HepG2 (cell line): ENCODE measurements around the gene NDUFV1. TPM values are rescaled to one million over a fixed set of nuclear protein-coding genes. Genes with fewer than 3 reads are reported as not detected.

ENCODE experiments used
- CBX5 ChIP-seq: sonication (generic); formaldehyde crosslinking; IDR thresholded peaks from 2 replicates; pipeline ENCODE4 v1.4.0; 2020; ENCODE audit warnings: missing genetic modification reagents, borderline replicate concordance
- CHD2 ChIP-seq: IDR thresholded peaks from 2 replicates; pipeline ENCODE4 v1.6.1; 2011; ENCODE audit warnings: low read depth, low read length, improper control_type of control experiment
- FOXK2 ChIP-seq: fragments of 450-650 bp; IDR thresholded peaks from 2 replicates; pipeline ENCODE4 v1.6.1; 2016
- KDM5B ChIP-seq: sonication (generic); formaldehyde crosslinking; IDR thresholded peaks from 2 replicates; pipeline ENCODE4 v1.4.0; 2020; ENCODE audit warnings: missing genetic modification reagents, mild to moderate bottlenecking, borderline replicate concordance
- KLF16 ChIP-seq, 2 experiments: sonication (generic) in 1 of 2; formaldehyde crosslinking in 1 of 2; IDR thresholded peaks; 2 replicates each; pipeline versions ENCODE4 v1.6.1 to v1.8.0; 2016 to 2023; ENCODE audit warnings: missing genetic modification reagents in 2 of 2, missing compliant biosample characterization in 1 of 2
- MLLT10 ChIP-seq: sonication (generic); formaldehyde crosslinking; IDR thresholded peaks from 2 replicates; pipeline ENCODE4 v1.4.0; 2020; ENCODE audit warnings: missing genetic modification reagents
- NFRKB ChIP-seq: fragments of 450-650 bp; IDR thresholded peaks from 2 replicates; pipeline ENCODE4 v1.6.1; 2017
- PHF20 ChIP-seq: sonication (generic); formaldehyde crosslinking; IDR thresholded peaks from 2 replicates; pipeline ENCODE4 v1.5.0; 2020; ENCODE audit warnings: mild to moderate bottlenecking, missing genetic modification reagents
- SIN3B ChIP-seq: fragments of 150-350 bp; IDR thresholded peaks from 2 replicates; pipeline ENCODE4 v1.6.1; 2014; ENCODE audit warnings: low read length
- SRSF9 ChIP-seq: fragments of 200-400 bp; formaldehyde crosslinking; IDR thresholded peaks from 2 replicates; pipeline ENCODE4 v1.6.1; 2018; ENCODE audit warnings: borderline replicate concordance, mild to moderate bottlenecking, low read depth, low read length; ENCODE audit not compliant: insufficient read depth, poor library complexity, severe bottlenecking
- ZBTB21 ChIP-seq: sonication (generic); formaldehyde crosslinking; IDR thresholded peaks from 2 replicates; pipeline ENCODE4 v1.4.0; 2020; ENCODE audit warnings: missing genetic modification reagents
- ZC3H13 ChIP-seq: sonication (generic); formaldehyde crosslinking; IDR thresholded peaks from 2 replicates; pipeline ENCODE4 v1.8.1; 2023; ENCODE audit warnings: mild to moderate bottlenecking, missing genetic modification reagents, moderate library complexity
- ZIK1 ChIP-seq: sonication (generic); formaldehyde crosslinking; IDR thresholded peaks from 2 replicates; pipeline ENCODE4 v1.5.0; 2020; ENCODE audit warnings: mild to moderate bottlenecking, low read depth, missing genetic modification reagents, borderline replicate concordance
- ZMYM2 ChIP-seq: sonication (generic); formaldehyde crosslinking; IDR thresholded peaks from 2 replicates; pipeline ENCODE4 v1.8.0; 2022; ENCODE audit warnings: mild to moderate bottlenecking, missing genetic modification reagents
- ZNF124 ChIP-seq: sonication (generic); formaldehyde crosslinking; IDR thresholded peaks from 2 replicates; pipeline ENCODE4 v1.4.0; 2020; ENCODE audit warnings: missing genetic modification reagents
- ZNF510 ChIP-seq: sonication (generic); formaldehyde crosslinking; IDR thresholded peaks from 2 replicates; pipeline ENCODE4 v1.4.0; 2020; ENCODE audit warnings: low read depth, mild to moderate bottlenecking, missing genetic modification reagents
- ZNF556 ChIP-seq: sonication (generic); formaldehyde crosslinking; IDR thresholded peaks from 2 replicates; pipeline ENCODE4 v1.4.0; 2020; ENCODE audit warnings: mild to moderate bottlenecking, missing genetic modification reagents, borderline replicate concordance
- ZNF564 ChIP-seq: sonication (generic); formaldehyde crosslinking; IDR thresholded peaks from 2 replicates; pipeline ENCODE4 v1.8.1; 2023; ENCODE audit warnings: mild to moderate bottlenecking, missing genetic modification reagents
- polyA plus RNA-seq, 8 experiments: library from polyadenylated mRNA; depleted of rRNA in 3 of 8; stranded (reverse) in 7 of 8; unstranded in 1 of 8; fragments of >200 nt; fragmentation: Illumina TruSeq in 4 of 8; extraction: Trizol in 4 of 8; gene quantifications; 2 replicates each; pipeline versions ENCODE4 v1.2.1 to v1.2.3, GENCODE V29; 2011 to 2016; ENCODE audit warnings: low read depth in 4 of 8, missing spikeins in 1 of 8, mixed read lengths in 1 of 8; ENCODE audit not compliant: insufficient read depth in 1 of 8
- total RNA-seq, 5 experiments: library from RNA; depleted of rRNA; stranded (reverse); fragments of >200 nt; fragmentation: Illumina TruSeq; extraction: Trizol; gene quantifications; 2 replicates each; pipeline ENCODE4 v1.2.3, GENCODE V29; 2016; ENCODE audit warnings: low read depth in 1 of 5
- TF ChIP-seq, protein P1 (sequence below): sonication (generic); formaldehyde crosslinking; IDR thresholded peaks from 2 replicates; pipeline ENCODE4 v1.5.0; 2020; ENCODE audit warnings: missing genetic modification reagents
- TF ChIP-seq, protein P2 (sequence below): sonication (generic); formaldehyde crosslinking; IDR thresholded peaks from 2 replicates; pipeline ENCODE4 v1.4.0; 2020; ENCODE audit warnings: missing genetic modification reagents, mild to moderate bottlenecking, borderline replicate concordance
- TF ChIP-seq, protein P3 (sequence below): sonication (generic); formaldehyde crosslinking; IDR thresholded peaks from 2 replicates; pipeline ENCODE4 v1.4.0; 2020; ENCODE audit warnings: missing genetic modification reagents
- TF ChIP-seq, protein P4 (sequence below): sonication (generic); formaldehyde crosslinking; IDR thresholded peaks from 2 replicates; pipeline ENCODE4 v1.8.0; 2022; ENCODE audit warnings: missing genetic modification reagents, low read depth, mild to moderate bottlenecking, borderline replicate concordance

NDUFV1 gene
- total and polyA plus RNA-seq, 2 of the 13 experiments (the other 11 are each of a cell fraction or from before 2014, with no cell fraction given), result 88.9 to 137 TPM

DNA sequence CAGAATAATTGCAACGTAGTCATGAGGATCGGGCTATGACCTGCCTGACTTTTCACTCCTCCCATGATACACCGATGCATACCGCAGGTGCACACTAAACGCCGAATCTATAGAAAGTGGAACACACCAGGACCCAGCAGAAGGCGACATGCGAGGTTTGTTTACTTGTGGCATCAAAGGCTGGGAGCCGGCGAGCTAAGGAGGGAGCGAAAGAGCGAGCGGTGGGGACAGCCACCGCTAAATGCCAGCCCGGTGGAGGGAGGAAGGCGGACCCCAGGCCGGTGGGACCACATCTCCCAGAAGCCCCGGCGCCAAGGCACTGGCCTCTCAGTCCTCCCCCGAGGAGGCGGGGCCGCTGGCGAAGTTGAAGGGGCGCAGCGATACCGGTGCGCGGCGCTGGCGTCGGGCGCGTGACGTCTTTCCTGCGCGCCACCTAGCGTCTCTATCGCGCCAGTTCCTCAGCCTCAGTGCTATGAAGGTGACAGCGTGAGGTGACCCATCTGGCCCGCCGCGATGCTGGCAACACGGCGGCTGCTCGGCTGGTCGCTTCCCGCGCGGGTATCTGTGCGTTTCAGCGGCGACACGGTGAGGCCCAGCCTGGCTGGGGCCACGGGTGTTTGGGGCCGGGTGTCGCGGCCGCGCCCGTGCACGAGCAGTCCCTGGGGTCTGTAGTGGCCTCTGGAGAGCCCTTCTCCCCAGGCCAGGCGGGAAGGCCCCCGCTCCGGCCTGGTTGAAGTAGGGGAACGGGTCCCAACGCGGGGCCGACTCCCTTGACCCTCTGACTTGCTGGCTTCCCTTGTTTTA, at the start of gene NDUFV1 (continued):
- TF ChIP-seq, protein P1, sequence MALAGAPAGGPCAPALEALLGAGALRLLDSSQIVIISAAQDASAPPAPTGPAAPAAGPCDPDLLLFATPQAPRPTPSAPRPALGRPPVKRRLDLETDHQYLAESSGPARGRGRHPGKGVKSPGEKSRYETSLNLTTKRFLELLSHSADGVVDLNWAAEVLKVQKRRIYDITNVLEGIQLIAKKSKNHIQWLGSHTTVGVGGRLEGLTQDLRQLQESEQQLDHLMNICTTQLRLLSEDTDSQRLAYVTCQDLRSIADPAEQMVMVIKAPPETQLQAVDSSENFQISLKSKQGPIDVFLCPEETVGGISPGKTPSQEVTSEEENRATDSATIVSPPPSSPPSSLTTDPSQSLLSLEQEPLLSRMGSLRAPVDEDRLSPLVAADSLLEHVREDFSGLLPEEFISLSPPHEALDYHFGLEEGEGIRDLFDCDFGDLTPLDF (CRISPR knock-in tag), result peak; percentile 70; the same call in 1 of the 2 replicates
- TF ChIP-seq, protein P2, sequence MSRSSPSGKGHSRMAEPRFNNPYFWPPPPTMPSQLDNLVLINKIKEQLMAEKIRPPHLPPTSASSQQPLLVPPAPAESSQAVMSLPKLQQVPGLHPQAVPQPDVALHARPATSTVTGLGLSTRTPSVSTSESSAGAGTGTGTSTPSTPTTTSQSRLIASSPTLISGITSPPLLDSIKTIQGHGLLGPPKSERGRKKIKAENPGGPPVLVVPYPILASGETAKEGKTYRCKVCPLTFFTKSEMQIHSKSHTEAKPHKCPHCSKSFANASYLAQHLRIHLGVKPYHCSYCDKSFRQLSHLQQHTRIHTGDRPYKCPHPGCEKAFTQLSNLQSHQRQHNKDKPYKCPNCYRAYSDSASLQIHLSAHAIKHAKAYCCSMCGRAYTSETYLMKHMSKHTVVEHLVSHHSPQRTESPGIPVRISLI (CRISPR knock-in tag), result peak; percentile 32; the same call in 1 of the 2 replicates
- TF ChIP-seq PHF20 (CRISPR knock-in tag), result peak; percentile 96
- peak; percentile 85 for TF ChIP-seq ZBTB21 (CRISPR knock-in tag)
- no peak for TF ChIP-seq SRSF9
- TF ChIP-seq NFRKB, result no peak
- no peak for TF ChIP-seq MLLT10 (CRISPR knock-in tag)
- peak; percentile 74 for TF ChIP-seq SIN3B
- TF ChIP-seq ZMYM2 (CRISPR knock-in tag), result no peak
- TF ChIP-seq ZNF510, result 0 out of 2 replicates have a peak, but pooled peaks have one; percentile 43
- TF ChIP-seq ZNF556 (CRISPR knock-in tag), result peak; percentile 61; the same call in 1 of the 2 replicates
- TF ChIP-seq FOXK2, result no peak
- TF ChIP-seq ZNF564, result no peak
- TF ChIP-seq, protein P3, sequence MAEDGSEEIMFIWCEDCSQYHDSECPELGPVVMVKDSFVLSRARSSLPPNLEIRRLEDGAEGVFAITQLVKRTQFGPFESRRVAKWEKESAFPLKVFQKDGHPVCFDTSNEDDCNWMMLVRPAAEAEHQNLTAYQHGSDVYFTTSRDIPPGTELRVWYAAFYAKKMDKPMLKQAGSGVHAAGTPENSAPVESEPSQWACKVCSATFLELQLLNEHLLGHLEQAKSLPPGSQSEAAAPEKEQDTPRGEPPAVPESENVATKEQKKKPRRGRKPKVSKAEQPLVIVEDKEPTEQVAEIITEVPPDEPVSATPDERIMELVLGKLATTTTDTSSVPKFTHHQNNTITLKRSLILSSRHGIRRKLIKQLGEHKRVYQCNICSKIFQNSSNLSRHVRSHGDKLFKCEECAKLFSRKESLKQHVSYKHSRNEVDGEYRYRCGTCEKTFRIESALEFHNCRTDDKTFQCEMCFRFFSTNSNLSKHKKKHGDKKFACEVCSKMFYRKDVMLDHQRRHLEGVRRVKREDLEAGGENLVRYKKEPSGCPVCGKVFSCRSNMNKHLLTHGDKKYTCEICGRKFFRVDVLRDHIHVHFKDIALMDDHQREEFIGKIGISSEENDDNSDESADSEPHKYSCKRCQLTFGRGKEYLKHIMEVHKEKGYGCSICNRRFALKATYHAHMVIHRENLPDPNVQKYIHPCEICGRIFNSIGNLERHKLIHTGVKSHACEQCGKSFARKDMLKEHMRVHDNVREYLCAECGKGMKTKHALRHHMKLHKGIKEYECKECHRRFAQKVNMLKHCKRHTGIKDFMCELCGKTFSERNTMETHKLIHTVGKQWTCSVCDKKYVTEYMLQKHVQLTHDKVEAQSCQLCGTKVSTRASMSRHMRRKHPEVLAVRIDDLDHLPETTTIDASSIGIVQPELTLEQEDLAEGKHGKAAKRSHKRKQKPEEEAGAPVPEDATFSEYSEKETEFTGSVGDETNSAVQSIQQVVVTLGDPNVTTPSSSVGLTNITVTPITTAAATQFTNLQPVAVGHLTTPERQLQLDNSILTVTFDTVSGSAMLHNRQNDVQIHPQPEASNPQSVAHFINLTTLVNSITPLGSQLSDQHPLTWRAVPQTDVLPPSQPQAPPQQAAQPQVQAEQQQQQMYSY, result no peak
- TF ChIP-seq ZNF124 (CRISPR knock-in tag), result 0 out of 2 replicates have a peak, but pooled peaks have one; percentile 38
- TF ChIP-seq KLF16 (CRISPR knock-in tag; IDR thresholded peaks at IDR 0.05), result peak in 1 of 2 experiments; percentile 87; a peak in 1 of 4 replicates
- no peak for TF ChIP-seq ZC3H13
- TF ChIP-seq, protein P4, sequence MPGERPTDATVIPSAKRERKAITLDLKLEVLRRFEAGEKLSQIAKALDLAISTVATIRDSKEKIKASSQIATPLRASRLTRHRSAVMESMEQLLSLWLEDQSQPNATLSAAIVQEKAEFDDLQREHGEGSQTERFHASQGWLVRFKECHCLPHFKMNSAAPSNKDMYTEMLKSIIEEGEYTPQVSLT, result no peak
- peak; percentile 89; the same call in 1 of the 2 replicates for TF ChIP-seq CBX5 (CRISPR knock-in tag)
- 0 out of 2 replicates have a peak, but pooled peaks have one; percentile 34 for TF ChIP-seq ZIK1 (CRISPR knock-in tag)
- peak; percentile 54; the same call in 1 of the 2 replicates for TF ChIP-seq CHD2
- peak; percentile 42; the same call in 1 of the 2 replicates for TF ChIP-seq KDM5B (CRISPR knock-in tag)
